PC-3 (cell line): ENCODE results near the gene SCML1. TPM values are rescaled to one million over a fixed set of nuclear protein-coding genes. Genes with fewer than 3 reads are reported as not detected.
A peak's percentile ranks its signal among the peaks of the same experiment; 100 is the strongest.

Experiments used
- ATAC-seq: fragments of 200-7000 bp; cut with Tn5 transposase; 2 replicates; pipeline ENCODE4 v1.9.1; 2020; ENCODE audit warnings: mild to moderate bottlenecking, moderate library complexity
- BruUV-seq: library from RNA; stranded (reverse); fragments of 400-500 nt; replicated peaks from 2 replicates; lab custom pipeline; 2021; lab: Mats Ljungman, UMichigan
- CTCF ChIA-PET: fragments of 300-600 bp; sonication (Branson Sonifier 250); formaldehyde crosslinking; loops from one replicate; lab custom pipeline; 2022; ENCODE audit warnings: antibody characterized with exemption; lab: Charles Lee
- POLR2A ChIA-PET: fragments of 300-600 bp; sonication (Branson Sonifier 250); formaldehyde crosslinking; loops from one replicate; lab custom pipeline; 2022; ENCODE audit warnings: antibody characterized with exemption; ENCODE audit not compliant: unreplicated experiment; lab: Charles Lee
- DNase-seq: peaks from one replicate; pipeline ENCODE4 v3.0.0-alpha.2; 2015
- H2AFZ ChIP-seq: fragments of 300-600 bp; sonication (generic); 2 replicates; pipeline ENCODE4 v1.6.0; 2016; ENCODE audit warnings: antibody characterized with exemption, low read length
- H3F3A ChIP-seq: fragments of 300-600 bp; sonication (generic); one replicate; pipeline ENCODE4 v1.6.0; 2017; ENCODE audit warnings: antibody characterized with exemption, low read length, control low read depth, mild to moderate bottlenecking; ENCODE audit not compliant: unreplicated experiment
- H3K27ac ChIP-seq: fragments of 300-600 bp; sonication (generic); 2 replicates; pipeline ENCODE4 v1.5.1; 2016; ENCODE audit warnings: mild to moderate bottlenecking, low read length
- H3K27me3 ChIP-seq: fragments of 300-600 bp; sonication (generic); 2 replicates; pipeline ENCODE4 v1.6.1; 2016; ENCODE audit warnings: low read length, mixed read lengths
- H3K36me3 ChIP-seq: fragments of 300-600 bp; sonication (generic); 2 replicates; pipeline ENCODE4 v1.6.1; 2016; ENCODE audit warnings: low read depth, mixed run types, low read length, mixed read lengths
- H3K4me1 ChIP-seq: fragments of 300-600 bp; sonication (generic); 2 replicates; pipeline ENCODE4 v1.5.1; 2016; ENCODE audit warnings: low read length; ENCODE audit not compliant: insufficient read depth
- H3K4me2 ChIP-seq: fragments of 300-600 bp; sonication (generic); 2 replicates; pipeline ENCODE4 v1.6.0; 2016; ENCODE audit warnings: low read length
- H3K4me3 ChIP-seq: fragments of 300-600 bp; sonication (generic); 2 replicates; pipeline ENCODE4 v1.5.1; 2016; ENCODE audit warnings: mild to moderate bottlenecking, low read length, mixed read lengths
- H3K79me2 ChIP-seq: fragments of 300-600 bp; sonication (generic); 2 replicates; pipeline ENCODE4 v1.6.1; 2017; ENCODE audit warnings: low read length, mixed read lengths
- H3K9ac ChIP-seq: fragments of 300-600 bp; sonication (generic); 2 replicates; pipeline ENCODE4 v1.6.0; 2016; ENCODE audit warnings: mild to moderate bottlenecking, low read length
- H3K9me2 ChIP-seq: fragments of 300-600 bp; sonication (generic); replicated peaks from 2 replicates; pipeline ENCODE4 v1.6.1; 2016; ENCODE audit warnings: mixed run types, low read length, mixed read lengths
- H3K9me3 ChIP-seq: fragments of 300-600 bp; sonication (generic); 2 replicates; pipeline ENCODE4 v1.6.1; 2016; ENCODE audit warnings: low read length, mixed read lengths
- H4K20me1 ChIP-seq: fragments of 300-600 bp; sonication (generic); 2 replicates; pipeline ENCODE4 v1.6.1; 2016; ENCODE audit warnings: low read length, mixed read lengths
- EZH2 ChIP-seq: fragments of 300-600 bp; sonication (generic); IDR thresholded peaks from one replicate; pipeline ENCODE4 v1.6.1; 2017; ENCODE audit warnings: antibody characterized with exemption, mild to moderate bottlenecking, low read length; ENCODE audit not compliant: unreplicated experiment
- EZH2phosphoT487 ChIP-seq: fragments of 300-600 bp; sonication (generic); IDR thresholded peaks from 2 replicates; pipeline ENCODE4 v1.6.1; 2018; ENCODE audit warnings: mild to moderate bottlenecking, antibody characterized with exemption, low read length, borderline replicate concordance
- intact Hi-C: fragments of 100-400 bp; cut with micrococcal nuclease; formaldehyde crosslinking; loops from 2 replicates; pipeline ENCODE4 v1.9.0; 2023
- total RNA-seq: library from RNA; depleted of rRNA; stranded (reverse); fragments of >200 nt; gene quantifications from 2 replicates; pipeline ENCODE4 v1.2.3, GENCODE V29; 2014
- TF ChIP-seq, protein P1 (sequence below): fragments of 300-600 bp; sonication (generic); conservative IDR thresholded peaks from 2 replicates; pipeline ENCODE4 v1.5.1; 2017; ENCODE audit warnings: antibody characterized with exemption, low read depth, mild to moderate bottlenecking, low read length

Gene SCML1
- total RNA-seq, 1 experiment from 2014 or later: 13.0 TPM

GRCh38 chrX:17792826-17793225 lies 55.5 kb downstream of the SCML1 start:
- TF ChIP-seq, protein P1, sequence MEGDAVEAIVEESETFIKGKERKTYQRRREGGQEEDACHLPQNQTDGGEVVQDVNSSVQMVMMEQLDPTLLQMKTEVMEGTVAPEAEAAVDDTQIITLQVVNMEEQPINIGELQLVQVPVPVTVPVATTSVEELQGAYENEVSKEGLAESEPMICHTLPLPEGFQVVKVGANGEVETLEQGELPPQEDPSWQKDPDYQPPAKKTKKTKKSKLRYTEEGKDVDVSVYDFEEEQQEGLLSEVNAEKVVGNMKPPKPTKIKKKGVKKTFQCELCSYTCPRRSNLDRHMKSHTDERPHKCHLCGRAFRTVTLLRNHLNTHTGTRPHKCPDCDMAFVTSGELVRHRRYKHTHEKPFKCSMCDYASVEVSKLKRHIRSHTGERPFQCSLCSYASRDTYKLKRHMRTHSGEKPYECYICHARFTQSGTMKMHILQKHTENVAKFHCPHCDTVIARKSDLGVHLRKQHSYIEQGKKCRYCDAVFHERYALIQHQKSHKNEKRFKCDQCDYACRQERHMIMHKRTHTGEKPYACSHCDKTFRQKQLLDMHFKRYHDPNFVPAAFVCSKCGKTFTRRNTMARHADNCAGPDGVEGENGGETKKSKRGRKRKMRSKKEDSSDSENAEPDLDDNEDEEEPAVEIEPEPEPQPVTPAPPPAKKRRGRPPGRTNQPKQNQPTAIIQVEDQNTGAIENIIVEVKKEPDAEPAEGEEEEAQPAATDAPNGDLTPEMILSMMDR: no peak
- no peak for TF ChIP-seq EZH2
- TF ChIP-seq EZH2phosphoT487: no peak
- no peak overlapping the region for H3K9ac ChIP-seq
- H3F3A ChIP-seq: no peaks in the 10 kb centered on the region
- H3K4me2 ChIP-seq: no peak overlapping the region
- H2AFZ ChIP-seq: no peak overlapping the region
- H3K9me3 ChIP-seq: no peaks in the 10 kb centered on the region
- H3K36me3 ChIP-seq: no peaks in the 10 kb centered on the region
- no peaks in the 10 kb centered on the region for H3K9me2 ChIP-seq
- H3K79me2 ChIP-seq: no peaks in the 10 kb centered on the region
- no peaks in the 10 kb centered on the region for H3K27me3 ChIP-seq
- no peak overlapping the region for H3K27ac ChIP-seq
- BruUV-seq: no TSS peak
- no peak for DNase-seq
- ChIA-PET POLR2A (no interaction called here), CTCF (no interaction called here)
- intact Hi-C loops: no loop called here
- H3K4me3 ChIP-seq: no peak overlapping the region
- no peaks in the 10 kb centered on the region for H4K20me1 ChIP-seq
- peak; percentile 15; the same call in 1 of the 2 replicates for ATAC-seq
- peaks cover 8% of the 10 kb centered on the region; the same call in 1 of the 2 replicates for H3K4me1 ChIP-seq

DNA sequence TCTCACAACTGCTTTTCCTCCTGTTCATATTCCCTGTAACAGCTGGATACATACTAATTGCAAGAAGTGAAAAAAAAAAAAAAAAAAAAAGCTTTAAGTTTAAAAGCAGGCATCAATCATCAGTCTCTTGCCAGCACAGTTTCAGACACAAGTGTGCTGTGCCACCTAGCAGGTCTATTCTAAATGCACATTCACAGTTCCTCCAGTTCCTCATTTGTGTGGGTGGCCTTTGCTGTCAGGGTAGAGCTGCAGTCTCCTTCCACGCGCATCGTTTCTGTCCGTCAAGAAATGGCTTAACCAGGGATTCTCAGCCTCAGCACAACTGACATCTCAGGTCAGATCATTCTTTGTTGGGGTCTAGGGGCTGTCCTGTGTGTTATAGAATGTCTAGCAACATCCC lies 61.6 kb downstream of the SCML1 start:
- Histone ChIP-seq H3K36me3 (no peaks in the 10 kb centered on the region), H4K20me1 (no peaks in the 10 kb centered on the region), H3F3A (no peaks in the 10 kb centered on the region), H2AFZ (no peak overlapping the region), H3K4me1 (no peaks in the 10 kb centered on the region), H3K27ac (no peak overlapping the region), H3K9me2 (no peaks in the 10 kb centered on the region), H3K4me2 (no peak overlapping the region), H3K4me3 (no peak overlapping the region), H3K27me3 (no peaks in the 10 kb centered on the region), H3K9ac (no peak overlapping the region), H3K79me2 (no peaks in the 10 kb centered on the region), H3K9me3 (no peaks in the 10 kb centered on the region)
- no peak for ATAC-seq
- CTCF ChIA-PET: interaction anchor here (0.6 kb wide), 1 partner anchor 579 kb away, joined by 4 read pairs; no protein-coding TSS in a partner anchor
- TF ChIP-seq EZH2phosphoT487: no peak
- no TSS peak for BruUV-seq
- POLR2A ChIA-PET: no interaction called here
- no peak for DNase-seq
- intact Hi-C loops: no loop called here

DNA sequence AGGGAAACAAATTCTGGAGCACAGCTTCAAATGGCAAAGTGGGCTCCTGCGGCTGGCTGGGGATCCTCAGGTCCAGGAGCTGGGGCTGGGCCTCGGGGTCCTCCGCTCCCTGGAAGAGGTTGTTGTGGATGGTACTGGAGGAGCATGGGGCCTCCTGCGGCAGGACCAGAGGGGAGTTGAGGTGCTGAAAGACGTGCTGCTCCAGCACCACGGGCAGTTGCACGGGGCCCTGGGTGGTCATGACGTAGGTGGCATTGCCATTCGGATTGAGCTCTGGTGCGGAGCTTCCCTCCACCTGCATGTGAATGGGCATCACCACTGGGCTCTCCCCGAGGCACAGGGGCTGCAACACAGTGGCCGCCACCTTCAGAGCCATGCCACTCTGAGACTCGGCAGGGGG lies 64.1 kb downstream of the SCML1 start:
- TF ChIP-seq EZH2: no peak
- no peak for TF ChIP-seq EZH2phosphoT487
- TF ChIP-seq, protein P1: no peak
- no peak overlapping the region for H3K9ac ChIP-seq
- ATAC-seq (no peak), DNase-seq (no peak)
- H3K79me2 ChIP-seq: no peaks in the 10 kb centered on the region
- H3K27ac ChIP-seq: no peak overlapping the region
- no TSS peak for BruUV-seq
- CTCF ChIA-PET: no interaction called here
- no peaks in the 10 kb centered on the region for H4K20me1 ChIP-seq
- no peaks in the 10 kb centered on the region for H3K27me3 ChIP-seq
- no peak overlapping the region for H2AFZ ChIP-seq
- intact Hi-C loops: no loop called here
- no peaks in the 10 kb centered on the region for H3K9me3 ChIP-seq
- no peak overlapping the region for H3K4me3 ChIP-seq
- H3F3A ChIP-seq: no peaks in the 10 kb centered on the region
- no peaks in the 10 kb centered on the region for H3K9me2 ChIP-seq
- no peaks in the 10 kb centered on the region for H3K4me1 ChIP-seq
- POLR2A ChIA-PET: no interaction called here
- no peak overlapping the region for H3K4me2 ChIP-seq
- H3K36me3 ChIP-seq: no peaks in the 10 kb centered on the region
